Sigmoid colon (tissue), 7 donors: ENCODE results near the gene LATS1. TPM values are rescaled to one million over a fixed set of nuclear protein-coding genes. Genes with fewer than 3 reads are reported as not detected.
A peak's percentile ranks its signal among the peaks of the same experiment; 100 is the strongest.

Source experiments
- DNase-seq: peaks from one replicate; pipeline ENCODE4 v3.0.0-alpha.2; 2019
- H3K27ac ChIP-seq, 4 donors: fragments of 200-600 bp; sonication (generic); one replicate each; pipeline ENCODE4 v1.5.1; 2016 to 2019; ENCODE audit warnings: mild to moderate bottlenecking in 1 of 4
- H3K27me3 ChIP-seq, 3 donors: fragments of 200-600 bp; sonication (generic); one replicate each; pipeline ENCODE4 v1.5.1; 2019; ENCODE audit warnings: mild to moderate bottlenecking in 1 of 3
- H3K36me3 ChIP-seq, 4 donors: fragments of 200-600 bp; sonication (generic); one replicate each; pipeline ENCODE4 v1.5.1; 2016 to 2019
- H3K4me1 ChIP-seq, 4 donors: fragments of 200-600 bp; sonication (generic); one replicate each; pipeline ENCODE4 v1.5.1; 2017 to 2019
- H3K4me3 ChIP-seq, 4 donors: fragments of 200-600 bp; sonication (generic); one replicate each; pipeline ENCODE4 v1.5.1; 2017 to 2019; ENCODE audit warnings: mild to moderate bottlenecking in 2 of 4, moderate library complexity in 1 of 4
- H3K9me3 ChIP-seq, 4 donors: fragments of 200-600 bp in 3 of 4; sonication (generic) in 3 of 4; one replicate each; pipeline versions ENCODE4 v1.5.1 to v1.6.1; 2013 to 2019
- EP300 ChIP-seq, 4 donors: sonication (generic); formaldehyde crosslinking; IDR thresholded peaks; one replicate each; pipeline ENCODE4 v1.6.1; 2017; ENCODE audit warnings: antibody characterized with exemption in 4 of 4
- POLR2A ChIP-seq, 2 donors: fragments of 450-650 bp; IDR thresholded peaks; one replicate each; pipeline ENCODE4 v1.6.1; 2016; ENCODE audit warnings: antibody characterized with exemption in 2 of 2, mild to moderate bottlenecking in 2 of 2, moderate library complexity in 2 of 2
- POLR2AphosphoS5 ChIP-seq, 4 donors: sonication (generic); formaldehyde crosslinking; IDR thresholded peaks; one replicate each; pipeline ENCODE4 v1.6.1; 2017; ENCODE audit warnings: antibody characterized with exemption in 4 of 4
- WGBS, 2 donors: extraction: QIAGEN DNeasy Blood & Tissue Kit; methylation state at CpG; one replicate each; pipeline ENCODE4 v1.1.7; 2013; 5-methylcytosine and 5-hydroxymethylcytosine counted together
- intact Hi-C: fragments of 100-400 bp; cut with DNase I; formaldehyde crosslinking; loops from one replicate; pipeline ENCODE4 v1.15.1; 2023
- polyA plus RNA-seq, 3 donors: library from polyadenylated mRNA; stranded (reverse); fragments of 200-250 nt; gene quantifications; one replicate each; pipeline ENCODE4 v1.2.3, GENCODE V29; 2013
- total RNA-seq, 4 donors: library from RNA; depleted of rRNA; stranded (reverse); fragments of >200 nt; gene quantifications; one replicate each; pipeline ENCODE4 v1.1.0, GENCODE V29; 2016
- TF ChIP-seq, protein P1 (sequence below), 4 experiments: fragments of 450-650 bp in 3 of 4; fragments of 200-600 bp in 1 of 4; IDR thresholded peaks; one replicate each; pipeline ENCODE4 v1.5.1; 2016 to 2019; ENCODE audit warnings: antibody characterized with exemption in 4 of 4, mild to moderate bottlenecking in 3 of 4, moderate library complexity in 2 of 4
- donor health status: healthy with polysubstance abuse.
- donor health status: Bipolar disorder and iron deficiency.
- donor health status: healthy.

Gene LATS1
- total and polyA plus RNA-seq, 7 donors = 3.6 to 31.6 (median 23.8) TPM

DNA sequence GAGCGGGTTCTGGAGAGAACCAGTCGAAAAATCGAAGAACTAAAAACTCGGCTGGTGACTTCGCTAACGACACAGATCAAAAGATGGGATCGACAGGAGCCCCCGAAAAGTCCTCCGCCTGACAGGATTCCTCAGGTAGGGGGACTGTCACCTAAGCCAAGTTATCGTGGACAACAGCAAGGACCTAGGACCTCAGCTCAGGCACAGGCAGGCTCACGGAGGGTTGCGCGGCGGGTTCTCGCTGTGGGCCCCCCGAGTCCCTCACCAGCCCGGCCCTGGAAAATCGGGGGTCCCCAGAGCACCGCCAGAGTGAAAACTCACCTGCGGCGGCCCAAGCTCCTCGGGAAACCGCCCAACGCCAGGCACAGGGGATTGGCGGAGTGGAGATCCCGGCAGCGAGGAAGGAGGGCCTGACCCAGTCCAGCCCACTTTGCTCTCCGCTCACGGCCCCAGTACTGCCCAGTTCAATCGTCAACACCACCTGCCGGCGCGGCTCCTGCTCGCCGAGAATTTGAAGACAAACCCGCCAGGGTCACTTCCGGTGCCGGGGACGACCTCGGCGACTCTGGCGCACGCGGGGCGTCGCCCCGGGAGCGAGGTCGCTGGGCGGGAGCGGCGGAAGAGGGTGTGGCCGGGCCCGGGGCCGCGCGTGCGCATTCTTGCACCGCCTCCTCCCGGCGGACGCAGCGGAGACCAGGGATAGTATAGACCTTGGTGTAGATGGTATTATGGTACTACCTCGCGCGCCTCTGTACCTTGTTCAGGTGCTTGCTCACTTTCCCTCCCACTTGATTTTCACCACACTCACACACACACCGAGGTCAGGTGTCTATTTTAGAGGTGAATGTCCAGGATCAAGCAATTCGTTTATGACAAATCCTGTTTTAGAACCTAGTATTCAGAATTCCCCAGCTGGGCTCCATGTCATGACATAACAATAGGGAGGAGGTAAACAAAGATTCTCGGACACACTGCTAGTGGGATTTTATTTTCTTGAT, 69.5 kb downstream of the LATS1 start, which contains the start of gene KATNA1:
TSS of gene KATNA1 (minus strand) at position 567 of the 998 bp plus-strand sequence. CDS start 10,167 bp downstream, outside the sequence.
- Histone ChIP-seq H3K4me3 (peak within 1 kb of the TSS; percentile 78 to 98 (median 87)), H3K36me3 (no peaks in the 10 kb centered on the region), H3K4me1 (peaks cover 0 to 20% (median 12%) of the 10 kb centered on the region in 4 donors), H3K27ac (peak within 1 kb of the TSS; percentile 75 to 85 (median 82)), H3K9me3 (no peaks in the 10 kb centered on the region), H3K27me3 (no peaks in the 10 kb centered on the region)
- intact Hi-C loops = loop anchor here (2.0 to 5.0 kb wide), 2 partner anchors 69 to 104 kb away; partner anchors contain the start of gene LATS1
- WGBS, 2 donors = 1% methylated on average over 69 of the region's 69 CpGs
- TF ChIP-seq POLR2AphosphoS5 (IDR thresholded peaks at IDR 0.05) = peak; percentile 71 to 90 (median 86)
- TF ChIP-seq EP300 (IDR thresholded peaks at IDR 0.05) = no peak
- TF ChIP-seq, protein P1, sequence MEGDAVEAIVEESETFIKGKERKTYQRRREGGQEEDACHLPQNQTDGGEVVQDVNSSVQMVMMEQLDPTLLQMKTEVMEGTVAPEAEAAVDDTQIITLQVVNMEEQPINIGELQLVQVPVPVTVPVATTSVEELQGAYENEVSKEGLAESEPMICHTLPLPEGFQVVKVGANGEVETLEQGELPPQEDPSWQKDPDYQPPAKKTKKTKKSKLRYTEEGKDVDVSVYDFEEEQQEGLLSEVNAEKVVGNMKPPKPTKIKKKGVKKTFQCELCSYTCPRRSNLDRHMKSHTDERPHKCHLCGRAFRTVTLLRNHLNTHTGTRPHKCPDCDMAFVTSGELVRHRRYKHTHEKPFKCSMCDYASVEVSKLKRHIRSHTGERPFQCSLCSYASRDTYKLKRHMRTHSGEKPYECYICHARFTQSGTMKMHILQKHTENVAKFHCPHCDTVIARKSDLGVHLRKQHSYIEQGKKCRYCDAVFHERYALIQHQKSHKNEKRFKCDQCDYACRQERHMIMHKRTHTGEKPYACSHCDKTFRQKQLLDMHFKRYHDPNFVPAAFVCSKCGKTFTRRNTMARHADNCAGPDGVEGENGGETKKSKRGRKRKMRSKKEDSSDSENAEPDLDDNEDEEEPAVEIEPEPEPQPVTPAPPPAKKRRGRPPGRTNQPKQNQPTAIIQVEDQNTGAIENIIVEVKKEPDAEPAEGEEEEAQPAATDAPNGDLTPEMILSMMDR (IDR thresholded peaks at IDR 0.05) = no peak
- TF ChIP-seq POLR2A (IDR thresholded peaks at IDR 0.05) = peak; percentile 24 to 58
- peak; percentile 89 for DNase-seq

DNA sequence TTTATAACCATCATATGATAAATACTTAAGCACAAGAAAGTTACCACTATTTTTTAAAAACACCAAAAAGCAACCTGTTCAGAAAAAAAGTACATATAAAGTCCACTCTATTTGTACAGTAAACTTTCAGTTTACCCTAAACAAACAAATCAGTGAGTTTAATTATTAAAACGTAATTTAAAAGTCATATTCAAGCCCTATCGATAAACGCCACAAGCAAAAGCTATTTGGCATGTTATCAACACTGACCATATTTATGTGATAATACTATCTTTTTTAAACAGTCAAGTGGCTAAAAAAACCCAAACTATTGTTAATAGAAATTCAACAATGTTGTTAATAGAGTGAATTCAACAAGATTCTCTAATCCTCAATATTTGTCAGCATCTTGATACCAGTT, 71.3 kb downstream of the LATS1 start:
- DNase-seq = no peak
- 76 to 87% methylated on average over 3 of the region's 3 CpGs for WGBS, 2 donors
- TF ChIP-seq POLR2AphosphoS5 (IDR thresholded peaks at IDR 0.05) (no peak), EP300 (IDR thresholded peaks at IDR 0.05) (no peak), POLR2A (IDR thresholded peaks at IDR 0.05) (no peak)
- TF ChIP-seq, protein P1 (IDR thresholded peaks at IDR 0.05) = no peak
- Histone ChIP-seq H3K27ac (no peak overlapping the region), H3K36me3 (no peaks in the 10 kb centered on the region), H3K4me3 (no peak overlapping the region), H3K4me1 (peaks cover 0 to 20% (median 12%) of the 10 kb centered on the region in 4 donors), H3K27me3 (no peaks in the 10 kb centered on the region), H3K9me3 (no peaks in the 10 kb centered on the region)
- intact Hi-C loops = loop anchor here (2.0 to 5.0 kb wide), 2 partner anchors 71 to 80 kb away; partner anchors contain the start of genes GINM1 and LATS1

DNA sequence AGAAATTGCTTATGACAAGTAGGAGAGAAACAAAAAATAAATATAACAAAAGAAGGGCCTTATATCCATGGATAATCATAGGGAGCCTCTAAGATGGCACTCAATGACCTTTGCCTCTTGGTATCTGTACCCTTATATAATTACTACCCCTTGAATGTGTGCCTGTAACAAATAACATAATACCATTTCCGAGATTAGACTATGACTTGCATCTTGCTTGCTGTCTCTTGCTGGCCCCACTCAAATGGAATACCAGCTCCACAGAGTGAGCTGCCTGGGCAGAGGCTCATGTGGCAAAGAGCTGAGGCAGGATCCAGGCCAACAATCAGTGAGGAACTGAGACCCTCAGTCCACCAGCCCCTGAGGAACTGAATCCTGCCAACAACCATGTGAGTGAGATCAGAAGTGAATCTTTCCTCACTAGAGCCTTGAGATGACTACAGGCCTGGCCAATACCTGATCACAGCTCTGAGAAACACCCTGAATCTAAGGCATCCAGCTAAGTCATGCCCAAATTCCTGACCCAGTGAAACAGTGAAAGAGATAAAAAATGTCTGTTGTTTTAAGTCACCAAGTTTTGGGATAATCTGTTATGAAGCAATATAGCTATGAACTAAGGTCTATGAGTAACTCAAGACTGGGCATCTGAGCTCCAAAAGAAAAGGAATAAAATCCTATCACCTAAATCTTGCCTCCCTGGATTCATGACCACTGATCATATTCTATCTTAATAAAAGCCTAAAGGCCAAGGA, 74.9 kb downstream of the LATS1 start:
- H3K36me3 ChIP-seq = peaks cover 0 to 2% (median 0%) of the 10 kb centered on the region in 4 donors
- peaks cover 0 to 17% (median 12%) of the 10 kb centered on the region in 4 donors for H3K4me1 ChIP-seq
- H3K9me3 ChIP-seq = no peaks in the 10 kb centered on the region
- 92 to 95% methylated on average over 1 of the region's 1 CpG for WGBS, 2 donors
- no peak overlapping the region for H3K27ac ChIP-seq
- no peak for DNase-seq
- no peaks in the 10 kb centered on the region for H3K27me3 ChIP-seq
- intact Hi-C loops = no loop called here
- no peak overlapping the region for H3K4me3 ChIP-seq
- TF ChIP-seq POLR2AphosphoS5 (IDR thresholded peaks at IDR 0.05) (no peak), POLR2A (IDR thresholded peaks at IDR 0.05) (no peak), EP300 (IDR thresholded peaks at IDR 0.05) (no peak)
- TF ChIP-seq, protein P1 (IDR thresholded peaks at IDR 0.05) = no peak

DNA sequence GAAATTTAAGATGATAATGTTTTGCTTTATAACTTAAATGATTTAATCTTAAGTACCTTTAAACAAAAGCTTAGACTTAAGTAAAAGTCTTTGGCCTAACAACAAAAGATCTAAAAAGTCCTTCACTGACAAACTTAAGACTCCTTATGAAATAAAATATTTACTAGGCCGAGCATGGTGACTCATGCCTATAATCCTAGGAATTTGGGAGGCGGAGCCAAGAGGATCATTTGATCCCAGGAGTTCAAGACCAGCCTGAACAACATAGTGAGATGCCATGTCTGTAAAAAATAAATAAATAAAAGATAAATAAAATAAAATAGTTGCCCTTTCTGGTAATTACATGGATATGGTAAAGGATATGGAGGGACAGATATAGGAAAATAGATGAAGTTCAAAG, 81.8 kb downstream of the LATS1 start:
- Histone ChIP-seq H3K36me3 (peaks cover 0 to 40% (median 0%) of the 10 kb centered on the region in 4 donors), H3K4me1 (no peaks in the 10 kb centered on the region), H3K27ac (no peak overlapping the region), H3K4me3 (no peak overlapping the region), H3K27me3 (no peaks in the 10 kb centered on the region), H3K9me3 (no peaks in the 10 kb centered on the region)
- TF ChIP-seq POLR2A (IDR thresholded peaks at IDR 0.05) = no peak
- TF ChIP-seq EP300 (IDR thresholded peaks at IDR 0.05) = no peak
- TF ChIP-seq, protein P1 (IDR thresholded peaks at IDR 0.05) = no peak
- TF ChIP-seq POLR2AphosphoS5 (IDR thresholded peaks at IDR 0.05) = no peak
- intact Hi-C loops = no loop called here
- no peak for DNase-seq
- 59 to 73% methylated on average over 2 of the region's 2 CpGs for WGBS, 2 donors
